IPS DF 6.9 (cell line): ENCODE measurements around the gene EEPD1.
"Not testable (repeated sequence)": the region's sequence is repeated elsewhere in the genome, so short reads cannot be mapped to it uniquely, and the experiment has no call there.

Source experiments
- DNase-seq: peaks from one replicate; pipeline ENCODE4 v3.0.0-alpha.2; 2013; ENCODE audit warnings: low read depth, low spot score
- H3K27ac ChIP-seq: one replicate; pipeline ENCODE4 v1.5.1; 2013; ENCODE audit warnings: low read length, control low read depth
- H3K27me3 ChIP-seq: 2 replicates; pipeline ENCODE4 v1.6.1; 2013; ENCODE audit warnings: mild to moderate bottlenecking, low read length; ENCODE audit not compliant: control insufficient read depth, insufficient read depth
- H3K36me3 ChIP-seq: 2 replicates; pipeline ENCODE4 v1.6.1; 2013; ENCODE audit warnings: low read length; ENCODE audit not compliant: control insufficient read depth, insufficient read depth
- H3K4me1 ChIP-seq: 2 replicates; pipeline ENCODE4 v1.6.1; 2013; ENCODE audit warnings: low read length; ENCODE audit not compliant: control insufficient read depth, insufficient read depth
- H3K4me3 ChIP-seq: 2 replicates; pipeline ENCODE4 v1.5.1; 2013; ENCODE audit warnings: mild to moderate bottlenecking, low read length
- H3K9me3 ChIP-seq: 2 replicates; pipeline ENCODE4 v1.6.1; 2013; ENCODE audit warnings: low read length, inconsistent platforms; ENCODE audit not compliant: control insufficient read depth, insufficient read depth
- WGBS: extraction: QIAGEN DNeasy Blood & Tissue Kit; methylation state at CpG from one replicate; pipeline ENCODE4 v1.1.7; 2013; ENCODE audit warnings: mixed read lengths, missing lambda C conversion rate; ENCODE audit not compliant: insufficient read length, insufficient coverage; 5-methylcytosine and 5-hydroxymethylcytosine counted together

EEPD1 gene

GRCh38 chr7:36152756-36153570, at the start of gene EEPD1:
EEPD1 (plus strand) TSS chr7:36153254; CDS start chr7:36154325, 1,071 bp downstream.
- Histone ChIP-seq H3K9me3 (no peaks in the 10 kb centered on the region), H3K27me3 (no peaks in the 10 kb centered on the region), H3K4me3 (peak within 1 kb of the TSS; percentile 66), H3K36me3 (no peaks in the 10 kb centered on the region), H3K4me1 (0 out of 2 replicates have a peak, but pooled peaks cover 2% of the 10 kb centered on the region), H3K27ac (no peak within 1 kb of the TSS)
- DNase-seq: peak; percentile 86
- no CpG with 5 or more reads among the region's 88 CpGs for WGBS

- Histone ChIP-seq H3K9me3 (no peaks in the 10 kb centered on the region), H3K27ac (no peak overlapping the region), H3K27me3 (no peaks in the 10 kb centered on the region), H3K4me3 (no peak overlapping the region), H3K36me3 (no peaks in the 10 kb centered on the region), H3K4me1 (no peaks in the 10 kb centered on the region)
- no CpG with 5 or more reads among the region's 3 CpGs for WGBS
- DNase-seq: no peak
Observed at GRCh38 chr7:36103837-36104561, 49.1 kb upstream of the EEPD1 start.

GRCh38 chr7:36106972-36107908, 45.8 kb upstream of the EEPD1 start:
- not testable (repeated sequence) for H3K4me1 ChIP-seq, H3K27me3 ChIP-seq, H3K27ac ChIP-seq, DNase-seq, H3K4me3 ChIP-seq, H3K36me3 ChIP-seq, H3K9me3 ChIP-seq
- no CpG with 5 or more reads among the region's 8 CpGs for WGBS

GRCh38 chr7:36107926-36108631, 45.0 kb upstream of the EEPD1 start:
- Histone ChIP-seq H3K27me3 (no peaks in the 10 kb centered on the region), H3K4me1 (no peaks in the 10 kb centered on the region), H3K36me3 (no peaks in the 10 kb centered on the region), H3K4me3 (no peak overlapping the region), H3K27ac (no peak overlapping the region), H3K9me3 (no peaks in the 10 kb centered on the region)
- DNase-seq: no peak
- WGBS: no CpG with 5 or more reads among the region's 4 CpGs

GRCh38 chr7:36109013-36109627, 43.9 kb upstream of the EEPD1 start:
- Histone ChIP-seq H3K4me1 (no peaks in the 10 kb centered on the region), H3K4me3 (no peak overlapping the region), H3K36me3 (no peaks in the 10 kb centered on the region), H3K27ac (no peak overlapping the region), H3K27me3 (no peaks in the 10 kb centered on the region), H3K9me3 (no peaks in the 10 kb centered on the region)
- no CpG with 5 or more reads among the region's 6 CpGs for WGBS
- no peak for DNase-seq

- no peak overlapping the region for H3K27ac ChIP-seq
- H3K9me3 ChIP-seq: no peaks in the 10 kb centered on the region
- H3K27me3 ChIP-seq: no peaks in the 10 kb centered on the region
- H3K36me3 ChIP-seq: no peaks in the 10 kb centered on the region
- no peaks in the 10 kb centered on the region for H3K4me1 ChIP-seq
- DNase-seq: no peak
- WGBS: no CpG with 5 or more reads among the region's 3 CpGs
- H3K4me3 ChIP-seq: no peak overlapping the region
Observed at GRCh38 chr7:36110584-36110983, 42.5 kb upstream of the EEPD1 start.

GRCh38 chr7:36112969-36113368, 40.1 kb upstream of the EEPD1 start:
- H3K4me1 ChIP-seq: no peaks in the 10 kb centered on the region
- no peaks in the 10 kb centered on the region for H3K36me3 ChIP-seq
- H3K27me3 ChIP-seq: no peaks in the 10 kb centered on the region
- no CpG with 5 or more reads among the region's 2 CpGs for WGBS
- DNase-seq: no peak
- H3K4me3 ChIP-seq: no peak overlapping the region
- no peak overlapping the region for H3K27ac ChIP-seq
- H3K9me3 ChIP-seq: no peaks in the 10 kb centered on the region

GRCh38 chr7:36114355-36114754, 38.7 kb upstream of the EEPD1 start:
- Histone ChIP-seq H3K4me1 (no peaks in the 10 kb centered on the region), H3K9me3 (no peaks in the 10 kb centered on the region), H3K27ac (no peak overlapping the region), H3K27me3 (no peaks in the 10 kb centered on the region), H3K4me3 (no peak overlapping the region), H3K36me3 (no peaks in the 10 kb centered on the region)
- no CpG with 5 or more reads among the region's 1 CpG for WGBS
- no peak for DNase-seq

- no CpG with 5 or more reads among the region's 9 CpGs for WGBS
- Histone ChIP-seq H3K4me1 (no peaks in the 10 kb centered on the region), H3K36me3 (no peaks in the 10 kb centered on the region), H3K9me3 (no peaks in the 10 kb centered on the region), H3K27me3 (no peaks in the 10 kb centered on the region), H3K4me3 (no peak overlapping the region), H3K27ac (no peak overlapping the region)
- DNase-seq: no peak
Observed at GRCh38 chr7:36115448-36116321, 37.4 kb upstream of the EEPD1 start.
